Measurements from ENCODE around the gene DENND1A.
"Not testable (repeated sequence)": the region's sequence is repeated elsewhere in the genome, so short reads cannot be mapped to it uniquely, and the experiment has no call there.

Gene DENND1A

DNA sequence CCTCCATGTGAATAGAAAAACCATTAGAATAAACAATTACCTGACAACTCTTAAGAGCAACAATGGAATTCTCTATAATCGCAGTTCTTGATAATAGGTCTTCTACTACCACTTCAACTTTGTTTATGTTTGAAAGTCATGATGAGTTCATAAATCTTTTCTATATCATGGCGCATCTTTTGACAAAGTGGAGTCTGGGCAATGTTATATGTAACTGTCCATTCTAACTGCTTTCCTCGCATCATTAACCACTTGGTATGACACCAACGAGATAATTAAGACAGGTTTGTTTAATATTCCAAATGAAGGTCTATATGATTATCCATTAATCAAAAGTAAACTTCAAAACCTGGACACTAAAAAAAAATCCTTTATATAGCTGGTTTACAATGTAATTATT, 272.0 kb downstream of the DENND1A start:
- in situ Hi-C loops (cut with HindIII; ENCODE audit: low sequenced_read_pairs), result no loop called here

DNA sequence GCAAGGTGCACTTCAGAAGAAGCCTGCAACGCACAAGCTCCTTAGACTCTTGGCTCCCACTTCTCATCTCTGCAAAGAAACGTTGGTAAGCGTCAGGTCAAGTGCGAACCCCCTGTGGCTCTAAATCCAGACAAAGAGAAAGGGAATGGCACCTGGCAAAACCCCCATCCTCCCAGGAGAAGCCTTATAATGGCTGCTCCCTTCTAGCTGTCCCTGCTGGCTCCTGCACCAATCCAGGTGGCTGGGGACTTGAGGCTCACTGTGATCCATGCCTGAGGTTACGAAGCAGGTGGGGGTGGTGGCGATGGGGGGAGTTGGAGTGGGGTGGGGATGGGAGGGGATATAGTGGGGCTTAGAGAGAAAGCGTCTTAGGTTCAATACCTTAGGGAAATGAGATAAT, 272.8 kb downstream of the DENND1A start:
- in situ Hi-C loops (cut with HindIII; ENCODE audit: low sequenced_read_pairs), result no loop called here

DNA sequence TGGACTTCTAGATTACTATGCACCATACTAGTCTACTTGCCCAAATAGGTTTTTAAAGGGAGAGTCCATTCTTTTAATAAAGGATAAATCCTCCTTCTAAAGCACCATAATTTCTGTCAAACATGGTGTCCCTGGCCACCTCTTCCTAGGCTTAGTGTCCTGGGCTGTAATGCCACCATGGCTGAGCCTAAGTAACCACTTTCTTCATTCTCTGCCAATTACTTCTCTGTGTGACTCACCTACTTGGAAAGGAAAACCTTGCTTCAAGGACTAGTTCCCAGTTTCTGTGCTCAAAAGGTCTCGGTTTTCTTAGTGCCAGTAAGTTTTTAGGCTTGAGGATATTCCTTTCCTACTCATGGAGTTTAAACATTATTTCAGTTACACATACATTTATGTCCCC, 273.4 kb downstream of the DENND1A start:
- in situ Hi-C loops (cut with HindIII; ENCODE audit: low sequenced_read_pairs), result no loop called here

DNA sequence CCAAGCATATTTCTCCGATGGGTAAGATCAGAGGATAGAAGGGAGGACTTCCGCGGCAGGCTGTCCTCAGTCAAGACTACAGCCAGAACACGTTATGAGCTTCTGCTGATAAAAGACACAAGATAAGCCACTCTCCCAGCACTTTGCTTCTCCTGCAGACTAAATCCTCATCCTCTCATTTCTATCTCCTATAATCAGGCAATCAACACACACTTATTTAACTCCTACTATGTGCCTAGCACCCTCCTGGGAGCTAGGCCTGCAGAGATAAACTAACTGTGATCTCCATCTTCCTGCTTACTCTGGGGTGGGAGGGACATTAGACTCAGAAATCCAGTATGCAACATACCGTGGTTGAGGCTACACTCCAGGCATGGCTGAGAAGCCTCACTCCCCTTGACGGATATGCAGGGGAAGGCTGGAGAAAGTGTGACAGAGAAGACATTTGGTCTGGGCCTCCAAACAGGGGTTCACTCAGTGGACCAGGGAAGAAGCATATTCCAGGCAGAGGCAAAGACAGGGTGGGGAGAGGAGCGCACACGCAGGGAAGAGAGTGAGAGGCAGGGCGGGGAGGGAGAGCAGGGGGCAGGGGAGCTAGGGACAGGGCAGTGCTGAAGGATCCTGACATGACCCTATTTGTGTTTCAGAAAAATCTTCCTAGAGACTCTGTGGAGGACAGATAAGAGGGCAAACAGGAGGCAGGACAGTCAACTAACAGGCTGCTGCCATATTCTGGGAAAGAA, 274.1 kb downstream of the DENND1A start:
- in situ Hi-C loops (cut with HindIII; ENCODE audit: low sequenced_read_pairs), result no loop called here

DNA sequence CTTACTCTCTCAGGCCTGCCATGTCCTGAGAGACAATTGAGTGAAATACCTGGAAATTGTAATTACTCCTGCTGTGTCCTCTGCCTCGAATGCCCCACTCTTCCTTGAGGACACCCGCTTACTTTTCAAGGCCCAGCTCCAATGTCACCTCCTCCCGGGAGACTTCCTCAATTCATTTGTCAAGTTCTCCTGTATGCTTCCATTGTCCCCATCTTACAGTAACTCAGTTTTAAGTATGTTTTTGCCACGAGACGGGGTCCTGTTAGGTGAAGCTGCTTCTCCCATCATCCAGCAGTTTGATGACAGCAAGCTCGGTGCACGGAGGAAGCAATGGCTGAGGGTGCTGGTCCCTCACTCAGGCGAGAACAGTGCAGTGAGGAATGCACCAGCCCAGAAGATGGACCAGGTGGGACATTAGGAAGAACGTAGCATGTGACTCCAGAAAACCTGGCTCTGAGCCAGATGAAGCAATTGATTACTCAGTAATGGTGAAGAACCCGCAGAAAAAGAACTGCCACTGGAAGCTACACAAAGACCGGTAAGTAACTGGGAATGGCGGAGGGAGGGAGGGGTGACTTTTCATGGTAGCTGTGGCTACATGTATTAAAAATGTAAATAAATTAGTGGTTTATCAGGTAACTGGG, 274.8 kb downstream of the DENND1A start:
- in situ Hi-C loops (cut with HindIII; ENCODE audit: low sequenced_read_pairs), result no loop called here

DNA sequence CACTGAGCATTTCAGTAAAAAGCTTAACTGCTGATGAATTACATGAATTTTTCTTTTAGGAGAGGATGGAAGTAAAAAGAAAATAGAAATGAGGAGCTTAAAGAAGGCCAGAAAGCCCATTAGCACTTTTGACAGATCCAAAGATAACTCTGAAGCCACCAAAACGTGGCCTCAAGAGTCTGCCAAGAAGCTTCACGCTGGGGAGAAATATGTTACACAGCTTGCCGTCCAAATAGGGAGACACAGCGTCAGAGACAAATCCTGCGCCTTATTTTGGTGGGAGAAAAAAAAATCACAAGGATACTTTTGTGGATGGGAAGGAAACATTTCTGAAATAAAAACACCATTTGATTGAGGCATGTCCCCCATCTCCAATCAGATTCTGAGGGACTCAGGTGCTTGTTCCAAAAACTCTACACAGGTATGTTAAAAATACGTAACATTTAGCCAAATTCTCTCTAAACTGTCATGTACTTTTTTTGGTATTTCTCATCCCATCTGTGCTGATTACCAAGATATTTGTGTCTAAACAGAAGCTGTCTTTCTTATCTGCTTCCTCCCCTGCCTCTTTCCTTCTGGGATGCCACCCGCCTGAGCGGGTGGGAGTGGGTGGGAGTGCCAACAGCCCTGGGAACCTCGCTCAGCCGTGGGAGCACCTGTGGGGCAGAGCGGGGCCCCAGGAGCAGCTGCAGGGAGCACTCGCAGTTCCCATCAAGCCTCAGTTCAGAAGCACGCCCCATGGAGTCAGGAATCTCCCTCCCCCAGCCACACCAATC, 275.5 kb downstream of the DENND1A start:
- in situ Hi-C loops (cut with HindIII; ENCODE audit: low sequenced_read_pairs), result no loop called here

- in situ Hi-C loops (cut with HindIII; ENCODE audit: low sequenced_read_pairs), result no loop called here
These were observed 277.5 kb downstream of the DENND1A start for GRCh38 chr9:123652416-123652815.

GRCh38 chr9:123651871-123652270, 278.1 kb downstream of the DENND1A start:
- in situ Hi-C loops (cut with HindIII; ENCODE audit: low sequenced_read_pairs), result no loop called here

DNA sequence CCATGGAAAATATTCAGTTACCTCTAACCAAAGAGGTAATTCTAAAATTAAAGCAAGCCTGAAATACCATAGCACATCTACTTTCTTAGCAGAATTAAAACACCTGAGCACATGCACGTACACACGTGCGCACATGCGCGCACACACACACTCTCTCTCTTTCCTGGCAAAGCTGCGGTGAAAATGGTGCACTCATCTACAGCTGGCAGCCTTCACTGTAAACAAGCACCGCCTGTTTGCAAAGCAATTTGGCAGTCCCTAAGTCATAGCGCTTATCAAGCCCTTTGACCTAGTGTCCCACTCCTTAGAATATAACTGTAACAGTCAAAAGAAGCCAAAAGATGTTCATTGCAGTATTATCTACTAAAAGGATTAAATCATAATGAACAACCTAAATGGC, 278.7 kb downstream of the DENND1A start:
- in situ Hi-C loops (cut with HindIII; ENCODE audit: low sequenced_read_pairs), result no loop called here

DNA sequence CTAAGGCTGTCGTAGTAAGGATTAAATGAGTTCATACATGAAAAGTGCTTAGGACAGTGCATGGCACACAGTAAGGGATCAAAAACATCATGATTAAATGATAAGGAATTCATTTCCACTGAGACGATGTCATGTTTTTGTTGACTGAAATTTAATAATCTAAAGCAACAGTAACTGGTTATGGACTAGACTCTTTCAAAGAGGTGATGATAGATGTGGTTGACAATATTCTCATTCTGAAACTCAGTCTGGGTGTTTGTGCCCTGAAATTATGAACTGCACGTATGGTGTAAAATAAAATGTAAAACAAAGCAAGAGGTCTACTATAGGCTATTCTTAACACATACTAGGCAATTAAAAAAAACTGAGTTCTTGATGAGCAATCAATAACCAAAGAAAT, 280.0 kb downstream of the DENND1A start:
- in situ Hi-C loops (cut with HindIII; ENCODE audit: low sequenced_read_pairs), result no loop called here

- in situ Hi-C loops (cut with HindIII; ENCODE audit: low sequenced_read_pairs), result no loop called here
These were observed 282.8 kb downstream of the DENND1A start for GRCh38 chr9:123647145-123647544.

GRCh38 chr9:123645762-123646161, 284.2 kb downstream of the DENND1A start:
- in situ Hi-C loops (cut with HindIII; ENCODE audit: low sequenced_read_pairs), result no loop called here

- in situ Hi-C loops (cut with HindIII; ENCODE audit: low sequenced_read_pairs), result no loop called here
These were observed 284.8 kb downstream of the DENND1A start for GRCh38 chr9:123645126-123645525.

DNA sequence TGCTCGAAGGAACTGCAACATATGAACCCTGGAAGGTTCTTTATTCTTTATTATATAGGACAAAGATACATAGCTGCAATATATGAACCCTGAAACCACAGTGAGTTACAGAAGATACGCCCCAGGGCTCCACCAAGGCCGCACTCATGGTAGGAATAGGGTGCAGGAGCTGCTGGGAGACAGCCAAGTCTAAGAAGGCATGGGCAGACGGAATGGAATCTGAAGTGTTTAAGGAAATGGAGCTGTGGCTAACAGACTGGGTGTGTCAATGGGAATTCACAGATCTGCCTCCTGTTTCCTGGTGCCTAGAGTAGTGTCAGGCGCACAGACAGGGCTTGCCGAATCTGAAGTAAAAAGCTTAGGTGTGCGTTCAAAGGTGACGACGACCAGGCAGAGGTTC, 286.4 kb downstream of the DENND1A start:
- in situ Hi-C loops (cut with HindIII; ENCODE audit: low sequenced_read_pairs), result no loop called here

DNA sequence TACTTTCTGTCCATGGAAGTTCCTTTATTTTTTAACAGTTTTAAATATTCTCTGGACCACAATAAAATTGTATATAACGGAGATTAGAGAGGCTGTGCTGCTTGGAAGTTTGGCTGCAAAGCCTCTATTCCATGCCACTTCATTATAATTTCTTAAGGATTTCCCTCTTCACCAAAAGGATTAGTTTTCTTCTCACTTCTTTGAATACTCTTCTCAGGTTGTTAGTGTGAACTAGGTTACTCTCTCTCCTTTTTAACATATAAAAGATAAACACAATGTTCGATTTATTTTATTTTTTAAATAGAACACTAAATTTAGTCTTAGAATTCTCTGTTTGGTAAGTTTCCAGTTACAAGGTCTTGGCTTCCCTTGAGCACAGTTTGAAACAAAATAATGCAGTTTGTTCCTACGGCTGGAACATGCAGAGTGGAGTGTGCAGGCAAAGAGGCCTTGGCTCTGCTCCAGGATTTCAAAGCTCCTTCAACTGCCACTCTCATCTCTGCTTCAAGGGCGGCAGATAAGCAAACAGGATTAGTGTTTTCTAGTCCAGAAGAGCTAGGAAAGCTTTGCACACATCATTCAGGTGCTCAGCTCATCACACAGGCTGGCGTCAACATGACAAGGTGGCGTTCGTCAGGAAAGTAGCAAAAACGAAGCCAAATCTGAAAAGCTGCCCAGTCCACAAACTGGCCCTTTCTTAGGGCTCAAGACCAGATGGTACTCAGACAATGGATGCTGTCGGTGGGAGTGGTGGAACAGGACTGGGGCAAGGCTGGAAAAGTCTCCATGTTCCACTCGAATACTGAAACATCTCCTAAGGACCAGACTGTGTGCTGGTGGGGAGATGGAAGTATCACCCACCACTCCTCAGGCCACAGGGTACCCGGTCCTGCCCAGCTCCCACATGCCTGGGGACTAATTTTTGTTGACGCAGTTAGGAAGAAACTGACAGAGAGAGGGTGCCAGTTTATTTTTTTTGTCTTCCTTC, 287.3 kb downstream of the DENND1A start:
- in situ Hi-C loops (cut with HindIII; ENCODE audit: low sequenced_read_pairs), result no loop called here

- in situ Hi-C loops (cut with HindIII; ENCODE audit: low sequenced_read_pairs), result no loop called here
These were observed 289.1 kb downstream of the DENND1A start for GRCh38 chr9:123640792-123641222.

GRCh38 chr9:123639743-123640142, 290.2 kb downstream of the DENND1A start:
- in situ Hi-C loops (cut with HindIII; ENCODE audit: low sequenced_read_pairs), result no loop called here

DNA sequence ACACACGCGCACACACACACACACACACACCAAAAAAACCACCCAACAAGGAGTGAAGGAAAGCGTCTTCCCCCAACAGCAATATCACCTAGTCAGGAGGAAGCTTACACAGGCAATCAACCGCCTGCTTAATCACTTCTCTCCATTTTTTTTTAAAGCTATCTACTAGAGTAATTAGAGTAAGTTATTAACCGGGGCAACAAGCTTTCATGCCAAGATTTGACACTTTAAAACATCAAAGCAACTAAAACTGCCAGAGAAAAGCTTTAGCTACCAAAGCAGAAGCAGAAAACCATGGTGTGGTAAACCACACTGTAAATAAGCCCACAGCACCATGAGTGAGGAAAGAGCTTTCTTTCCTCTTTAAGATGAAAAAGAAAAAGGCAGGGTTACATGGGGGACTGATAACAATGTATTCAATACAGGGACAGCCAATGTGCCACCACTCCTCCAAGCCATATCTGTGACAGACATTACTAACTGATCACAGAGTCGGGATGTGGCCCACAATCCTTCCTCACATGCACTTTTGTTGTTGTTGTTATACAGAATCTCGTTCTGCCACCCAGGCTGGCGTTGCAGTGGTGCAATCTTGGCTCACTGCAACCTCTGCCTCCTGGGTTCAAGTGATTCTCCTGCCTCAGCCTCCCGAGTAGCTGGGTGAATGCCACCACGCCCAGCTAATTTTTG, 291.8 kb downstream of the DENND1A start:
- in situ Hi-C loops (cut with HindIII; ENCODE audit: low sequenced_read_pairs), result no loop called here

- in situ Hi-C loops (cut with HindIII; ENCODE audit: low sequenced_read_pairs), result no loop called here
These were observed 292.4 kb downstream of the DENND1A start for GRCh38 chr9:123637606-123637944.

- in situ Hi-C loops (cut with HindIII; ENCODE audit: low sequenced_read_pairs), result not testable (repeated sequence)
These were observed 293.1 kb downstream of the DENND1A start for GRCh38 chr9:123636805-123637204.

All from DLD1 (cell line).